Kidney epithelial cell (primary cell): ENCODE results near the gene IGSF1. TPM values are rescaled to one million over a fixed set of nuclear protein-coding genes. Genes with fewer than 3 reads are reported as not detected.

Source experiments
- DNase-seq: peaks from one replicate; pipeline ENCODE4 v3.0.0-alpha.2; 2010; ENCODE audit warnings: low read depth
- H3K27me3 ChIP-seq: 2 replicates; pipeline ENCODE4 v1.6.0; 2011; ENCODE audit warnings: low read length; ENCODE audit not compliant: control insufficient read depth, insufficient read depth
- H3K36me3 ChIP-seq: 2 replicates; pipeline ENCODE4 v1.5.1; 2011; ENCODE audit warnings: low read length; ENCODE audit not compliant: control insufficient read depth, insufficient read depth
- H3K4me3 ChIP-seq: 2 replicates; pipeline ENCODE4 v1.5.1; 2011; ENCODE audit warnings: low read depth, mild to moderate bottlenecking, control low read depth, low read length
- total RNA-seq: library from RNA; depleted of rRNA; stranded (reverse); fragments of >200 nt; gene quantifications from 2 replicates; pipeline ENCODE4 v1.2.3, GENCODE V29; 2015
- TF ChIP-seq, protein P1 (sequence below): IDR thresholded peaks from 2 replicates; pipeline ENCODE4 v1.5.1; 2011; ENCODE audit warnings: mild to moderate bottlenecking, moderate library complexity, low read length, control low read depth, inconsistent platforms; ENCODE audit not compliant: insufficient read depth, poor library complexity, severe bottlenecking

The IGSF1 gene
- total RNA-seq, 1 donor from 2014 or later: 0.13 TPM

DNA sequence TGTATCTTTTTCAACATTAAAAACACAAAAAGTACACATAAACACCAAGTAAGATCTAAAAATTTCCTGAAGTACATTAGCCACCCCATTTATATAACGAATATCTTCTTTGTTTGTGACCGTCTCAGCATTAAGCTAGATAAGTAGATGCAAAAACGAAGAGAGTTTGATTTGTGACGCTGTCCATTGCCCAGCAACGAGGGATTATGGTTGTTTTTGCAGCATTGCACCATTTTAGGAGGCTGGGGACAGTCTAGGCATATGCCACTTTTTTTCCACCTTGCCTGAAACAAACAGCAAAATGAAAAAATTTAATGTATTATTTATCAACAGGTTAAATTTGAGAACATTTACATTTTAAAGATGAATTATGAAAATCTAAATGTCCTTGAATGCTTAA is 12.0 kb upstream of the IGSF1 start:
- no peaks in the 10 kb centered on the region for H3K36me3 ChIP-seq
- TF ChIP-seq, protein P1, sequence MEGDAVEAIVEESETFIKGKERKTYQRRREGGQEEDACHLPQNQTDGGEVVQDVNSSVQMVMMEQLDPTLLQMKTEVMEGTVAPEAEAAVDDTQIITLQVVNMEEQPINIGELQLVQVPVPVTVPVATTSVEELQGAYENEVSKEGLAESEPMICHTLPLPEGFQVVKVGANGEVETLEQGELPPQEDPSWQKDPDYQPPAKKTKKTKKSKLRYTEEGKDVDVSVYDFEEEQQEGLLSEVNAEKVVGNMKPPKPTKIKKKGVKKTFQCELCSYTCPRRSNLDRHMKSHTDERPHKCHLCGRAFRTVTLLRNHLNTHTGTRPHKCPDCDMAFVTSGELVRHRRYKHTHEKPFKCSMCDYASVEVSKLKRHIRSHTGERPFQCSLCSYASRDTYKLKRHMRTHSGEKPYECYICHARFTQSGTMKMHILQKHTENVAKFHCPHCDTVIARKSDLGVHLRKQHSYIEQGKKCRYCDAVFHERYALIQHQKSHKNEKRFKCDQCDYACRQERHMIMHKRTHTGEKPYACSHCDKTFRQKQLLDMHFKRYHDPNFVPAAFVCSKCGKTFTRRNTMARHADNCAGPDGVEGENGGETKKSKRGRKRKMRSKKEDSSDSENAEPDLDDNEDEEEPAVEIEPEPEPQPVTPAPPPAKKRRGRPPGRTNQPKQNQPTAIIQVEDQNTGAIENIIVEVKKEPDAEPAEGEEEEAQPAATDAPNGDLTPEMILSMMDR: no peak

DNA sequence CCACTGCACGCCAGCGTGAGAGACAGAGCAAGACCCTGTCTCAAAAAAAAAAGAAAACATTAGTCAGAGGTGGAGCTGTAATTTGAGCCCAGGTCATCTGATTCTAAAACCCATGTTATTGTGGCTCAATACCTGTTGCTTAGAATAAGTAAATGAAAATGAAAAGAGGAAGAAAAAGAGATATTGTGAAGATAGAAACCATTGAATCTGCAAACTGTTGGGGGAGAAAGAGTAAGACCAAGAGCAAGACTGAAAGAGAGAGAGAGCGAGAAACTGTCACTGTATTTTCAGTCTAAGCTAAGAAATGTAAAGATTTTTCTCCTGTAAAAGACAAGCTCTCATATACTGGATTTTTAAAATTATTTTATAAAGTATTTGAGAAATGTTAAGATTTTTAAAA is 9.7 kb upstream of the IGSF1 start:
- no peak for DNase-seq
- TF ChIP-seq, protein P1: no peak
- Histone ChIP-seq H3K27me3 (no peaks in the 10 kb centered on the region), H3K4me3 (no peak overlapping the region), H3K36me3 (no peaks in the 10 kb centered on the region)

More for the DNA sequence above, 12.0 kb upstream of the IGSF1 start:
- no peak for DNase-seq
- Histone ChIP-seq H3K4me3 (no peak overlapping the region), H3K27me3 (no peaks in the 10 kb centered on the region)

DNA sequence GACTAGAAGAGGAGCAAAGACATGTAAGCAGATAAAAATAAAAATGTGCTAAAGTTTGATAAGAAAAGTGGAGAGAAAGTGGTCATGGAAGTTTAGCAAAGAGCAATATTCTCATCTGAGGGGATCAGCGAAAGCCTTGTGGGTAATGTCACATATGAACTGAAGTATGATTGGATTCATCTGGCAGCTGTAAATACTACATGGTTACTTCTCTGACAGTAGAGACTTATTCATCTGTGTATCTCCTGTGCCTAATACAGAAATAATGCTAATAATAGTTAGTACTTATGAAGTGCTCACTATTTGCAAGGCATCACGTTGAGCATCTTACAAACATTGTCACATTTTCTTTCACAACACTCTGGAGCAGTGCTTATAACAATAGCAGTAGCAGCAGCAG is 8.9 kb upstream of the IGSF1 start:
- DNase-seq: no peak
- TF ChIP-seq, protein P1: no peak
- Histone ChIP-seq H3K4me3 (no peak overlapping the region), H3K27me3 (no peaks in the 10 kb centered on the region), H3K36me3 (no peaks in the 10 kb centered on the region)

DNA sequence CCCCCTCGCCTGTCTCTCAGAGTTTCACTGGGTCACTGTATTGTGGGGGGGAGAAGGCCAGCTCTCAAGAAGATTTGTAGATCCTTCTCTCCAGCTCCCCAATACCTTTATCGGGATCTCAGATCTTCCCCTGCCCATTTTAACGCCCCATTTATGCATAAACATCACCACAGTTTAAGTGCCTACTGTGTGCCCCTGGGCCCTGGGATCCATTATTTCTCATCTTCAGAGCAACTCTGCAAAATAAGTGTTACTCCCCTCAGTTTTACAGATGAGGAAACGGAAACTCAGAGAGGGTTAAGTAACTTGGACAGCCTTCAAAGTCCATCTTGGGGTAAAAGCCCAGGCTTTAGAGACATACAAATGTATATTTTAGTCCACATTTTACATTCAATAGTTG is 421 bp upstream of the IGSF1 start:
- TF ChIP-seq, protein P1: no peak
- DNase-seq: no peak
- no peaks in the 10 kb centered on the region for H3K36me3 ChIP-seq
- H3K4me3 ChIP-seq: peak overlapping the region; percentile 2
- H3K27me3 ChIP-seq: no peaks in the 10 kb centered on the region

DNA sequence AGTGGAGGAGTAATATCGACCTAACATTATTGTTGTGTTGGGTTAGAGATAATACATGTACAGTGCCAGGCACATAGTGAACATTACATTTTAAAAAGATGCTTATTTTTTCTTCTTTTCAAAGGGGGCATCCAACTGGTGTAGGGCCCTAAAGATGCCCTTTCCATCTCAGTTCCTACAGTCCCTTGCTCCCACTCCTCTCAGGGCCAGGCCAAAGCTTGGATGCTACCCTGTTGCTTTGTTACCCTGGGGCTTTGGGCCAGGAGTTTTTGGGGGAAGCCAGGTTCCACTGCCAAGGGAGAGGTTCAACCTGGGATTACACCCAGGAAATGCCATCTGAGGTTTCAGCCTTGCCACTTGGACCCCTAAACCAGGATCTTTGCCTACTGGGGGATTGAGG is 918 bp downstream of the IGSF1 start:
- Histone ChIP-seq H3K4me3 (no peak overlapping the region), H3K27me3 (no peaks in the 10 kb centered on the region), H3K36me3 (no peaks in the 10 kb centered on the region)
- TF ChIP-seq, protein P1: no peak
- no peak for DNase-seq

DNA sequence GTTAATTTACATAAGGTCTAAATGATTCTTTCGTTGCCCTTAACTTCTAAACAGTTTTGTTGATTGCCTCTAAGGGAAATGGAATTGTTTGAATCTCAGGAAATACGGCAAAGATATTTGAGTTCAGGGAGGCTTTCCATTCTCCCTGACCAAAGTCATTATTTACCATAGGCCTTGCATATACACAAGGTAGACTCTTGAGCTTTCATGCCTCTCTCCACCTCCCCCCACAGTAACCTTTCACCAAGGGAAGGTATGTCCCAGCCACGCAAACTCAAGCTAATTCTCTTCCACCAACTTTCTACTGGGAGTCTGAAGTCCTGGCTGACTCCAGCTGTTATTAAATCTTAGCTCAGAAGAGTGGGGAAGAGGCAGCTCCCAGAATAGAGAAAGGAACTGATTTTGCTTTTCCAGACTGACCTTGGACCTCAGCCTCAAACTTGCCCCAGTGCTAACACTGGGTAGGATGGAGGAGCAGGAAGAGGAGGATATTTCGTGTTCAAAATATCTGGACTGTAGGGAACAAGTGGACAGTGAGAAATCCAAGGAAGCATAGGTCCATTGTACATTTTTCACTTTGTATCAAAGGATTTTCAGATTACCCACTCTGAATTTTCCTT is 1.4 kb downstream of the IGSF1 start:
- TF ChIP-seq, protein P1: no peak
- DNase-seq: no peak
- H3K36me3 ChIP-seq: no peaks in the 10 kb centered on the region
- H3K4me3 ChIP-seq: no peak overlapping the region
- no peaks in the 10 kb centered on the region for H3K27me3 ChIP-seq
